ENCODE data around the gene ETFA. TPM values are rescaled to one million over a fixed set of nuclear protein-coding genes. Genes with fewer than 3 reads are reported as not detected.

The ETFA gene
- total and polyA plus RNA-seq, 2 of the 8 experiments (the other 6 are each of a cell fraction or from before 2014, with no cell fraction given): 60.9 to 90.0 TPM

DNA sequence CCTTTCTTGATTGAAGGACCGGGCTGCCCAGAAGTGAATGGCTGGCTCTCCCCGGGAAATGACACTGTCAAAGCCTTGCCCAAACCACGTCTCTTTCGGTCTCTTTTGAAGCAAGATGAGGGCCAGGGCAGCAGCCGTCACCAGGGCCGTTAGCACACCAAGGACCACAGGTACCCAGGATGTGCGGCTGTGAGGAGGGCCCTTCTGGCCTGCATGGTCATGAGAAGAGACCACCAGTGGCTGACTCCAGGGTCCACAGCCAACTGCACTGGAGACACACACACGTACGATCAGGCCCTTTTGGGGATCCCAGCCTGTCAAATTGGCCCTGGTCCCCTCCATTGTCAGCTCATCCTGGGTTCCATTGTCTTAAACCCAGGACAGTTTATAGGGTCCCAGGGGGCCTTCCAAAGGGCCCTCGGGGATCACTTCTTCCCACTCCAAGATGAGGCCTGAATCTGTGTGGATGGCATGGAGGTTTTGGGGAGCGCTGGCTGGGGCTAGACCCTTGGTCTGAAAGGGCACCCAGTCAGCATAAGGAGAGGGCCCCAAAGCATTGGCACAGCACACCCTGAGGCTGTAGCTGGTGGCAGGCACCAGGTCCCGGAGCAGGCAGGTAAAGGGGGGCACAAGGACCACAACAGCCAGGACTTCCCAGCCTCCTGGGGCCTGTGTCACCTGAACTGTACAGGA is 50.9 kb downstream of the ETFA start:
- H3K36me3 ChIP-seq (ENCODE audit: control insufficient read depth in 2 of 4, insufficient read depth in 4 of 4, low read length in 3 of 4): peaks cover 0 to 24% (median 4%) of the 10 kb centered on the region in 4 experiments; a peak in 3 of 8 replicates
- no peak overlapping the region for H3K27ac ChIP-seq (ENCODE audit: low read depth, low read length)
- H2BK120ac ChIP-seq (replicated peaks; ENCODE audit: low read depth, low read length): no peak overlapping the region
- H3K4me1 ChIP-seq (replicated peaks in 1 of 4; ENCODE audit: control insufficient read depth in 3 of 4, insufficient read depth in 4 of 4, low read length in 3 of 4): no peaks in the 10 kb centered on the region
- no peak overlapping the region for H4K5ac ChIP-seq (ENCODE audit: insufficient read length, low read depth, low read length)
- H4K91ac ChIP-seq (replicated peaks; ENCODE audit: insufficient read length, low read length): no peak overlapping the region
- H3K23me2 ChIP-seq (ENCODE audit: low read depth, low read length): no peaks in the 10 kb centered on the region
- no peak overlapping the region for H3K56ac ChIP-seq (replicated peaks; ENCODE audit: insufficient read length, low read depth, low read length)
- 95% methylated on average over 12 of the region's 12 CpGs; no CpG with 5 or more reads in 1 of the 2 experiments for WGBS, 2 experiments (ENCODE audit: extremely low coverage in 1 of 2, insufficient coverage in 1 of 2, insufficient read length in 1 of 2, insufficient replicate concordance in 2 of 2, low coverage in 1 of 2, low lambda C conversion rate in 2 of 2, missing lambda C conversion rate in 1 of 2)
- no peak overlapping the region for H2BK12ac ChIP-seq (ENCODE audit: low read depth, low read length)
- FAIRE-seq (no peak), DNase-seq (ENCODE audit: low read depth in 1 of 2, low spot score in 2 of 2) (no peak)
- no peak overlapping the region for H2AK5ac ChIP-seq (ENCODE audit: low read depth, low read length)
- H3K14ac ChIP-seq (ENCODE audit: insufficient read length): no peak overlapping the region
- H3K23ac ChIP-seq (ENCODE audit: insufficient read length): no peak overlapping the region
- no peak overlapping the region for H2BK15ac ChIP-seq (ENCODE audit: low read length)
- no peaks in the 10 kb centered on the region for H3K79me2 ChIP-seq (ENCODE audit: control insufficient read depth in 1 of 2, insufficient read depth in 2 of 2, low read length in 2 of 2)
- H3K9ac ChIP-seq (replicated peaks in 1 of 4; ENCODE audit: extremely low read depth in 1 of 4, low read depth in 3 of 4, low read length in 3 of 4): no peak overlapping the region
- H4K20me1 ChIP-seq (replicated peaks in 1 of 2; ENCODE audit: control insufficient read depth in 1 of 2, insufficient read depth in 2 of 2, low read length in 2 of 2): peaks cover 0 to 2% of the 10 kb centered on the region in 2 experiments
- no peak overlapping the region for H4K8ac ChIP-seq (ENCODE audit: extremely low read depth, insufficient read depth, low read length)
- H2BK20ac ChIP-seq (ENCODE audit: low read length): no peak overlapping the region
- H3K4ac ChIP-seq (replicated peaks; ENCODE audit: insufficient read length, low read depth, low read length): no peak overlapping the region
- no peak overlapping the region for H2AFZ ChIP-seq (ENCODE audit: low read length)
- no peaks in the 10 kb centered on the region for H3K27me3 ChIP-seq (replicated peaks in 1 of 4; ENCODE audit: control insufficient read depth in 3 of 4, extremely low read depth in 1 of 4, insufficient read depth in 3 of 4, low read length in 3 of 4)
- TF ChIP-seq CBX5 (IDR thresholded peaks at IDR 0.05; ENCODE audit: low read depth, low read length) (no peak), HDAC2 (IDR thresholded peaks at IDR 0.05; ENCODE audit: borderline replicate concordance in 1 of 2, low read depth in 2 of 2, low read length in 2 of 2) (no peak), JUN (IDR thresholded peaks at IDR 0.05; ENCODE audit: low read depth, low read length) (no peak)
- TF ChIP-seq, protein P1, sequence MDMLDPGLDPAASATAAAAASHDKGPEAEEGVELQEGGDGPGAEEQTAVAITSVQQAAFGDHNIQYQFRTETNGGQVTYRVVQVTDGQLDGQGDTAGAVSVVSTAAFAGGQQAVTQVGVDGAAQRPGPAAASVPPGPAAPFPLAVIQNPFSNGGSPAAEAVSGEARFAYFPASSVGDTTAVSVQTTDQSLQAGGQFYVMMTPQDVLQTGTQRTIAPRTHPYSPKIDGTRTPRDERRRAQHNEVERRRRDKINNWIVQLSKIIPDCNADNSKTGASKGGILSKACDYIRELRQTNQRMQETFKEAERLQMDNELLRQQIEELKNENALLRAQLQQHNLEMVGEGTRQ (IDR thresholded peaks at IDR 0.05; ENCODE audit: low read length): no peak
- H3K9me3 ChIP-seq (ENCODE audit: insufficient read depth in 2 of 2, low read depth in 1 of 2, low read length in 1 of 2): peaks cover 17 to 21% of the 10 kb centered on the region in 2 experiments
- ChIA-PET POLR2A (ENCODE audit: partially characterized antibody) (no interaction called here), CTCF (ENCODE audit: partially characterized antibody) (no interaction called here)
- no peak overlapping the region for H3K4me3 ChIP-seq (ENCODE audit: extremely low read depth in 1 of 4, insufficient read depth in 2 of 4, low read depth in 3 of 4, low read length in 4 of 4)
- no peak overlapping the region for H3K18ac ChIP-seq (ENCODE audit: extremely low read depth, low read length)
- no peaks in the 10 kb centered on the region for H3K79me1 ChIP-seq (ENCODE audit: low read depth, low read length)
- no peak overlapping the region for H2BK5ac ChIP-seq (ENCODE audit: low read depth, low read length)
- H3K4me2 ChIP-seq (ENCODE audit: insufficient read depth in 1 of 2, low read depth in 2 of 2, low read length in 2 of 2): no peak overlapping the region

All from H1 (cell line).